ENCODE measurements around the gene ARID3B. TPM values are rescaled to one million over a fixed set of nuclear protein-coding genes. Genes with fewer than 3 reads are reported as not detected.

The ARID3B gene
- total and polyA plus RNA-seq, 3 experiments from 2014 or later: 13.0 to 31.1 (median 30.1) TPM

DNA sequence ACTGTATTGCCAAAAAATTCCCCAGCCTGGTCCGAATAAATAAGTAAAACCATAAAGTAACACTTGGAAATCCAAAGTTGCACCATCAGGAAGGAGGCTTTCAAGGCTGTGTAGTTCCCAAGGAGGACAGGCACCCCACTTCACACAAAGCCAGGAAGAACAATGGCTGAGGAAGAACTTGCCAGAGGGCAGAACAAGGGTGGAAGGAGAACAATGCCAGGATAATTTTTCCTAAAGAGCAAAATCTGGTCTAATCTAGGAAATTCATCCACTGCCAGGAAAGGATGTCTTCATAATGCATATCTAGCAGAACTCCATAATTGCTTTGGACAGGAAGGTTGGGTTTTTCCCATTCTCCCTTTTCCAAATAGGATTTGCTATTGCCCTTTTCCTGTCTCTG is 15.7 kb upstream of the ARID3B start:
- H3K36me3 Mint-ChIP-seq: peaks cover 0 to 2% (median 0%) of the 10 kb centered on the region in 3 donors
- Histone ChIP-seq H3K4me1 (ENCODE audit: insufficient read depth, low read length) (no peaks in the 10 kb centered on the region), H3K4me3 (ENCODE audit: low read length) (no peak overlapping the region), H3K9me3 (ENCODE audit: low read length) (no peaks in the 10 kb centered on the region), H3K27me3 (ENCODE audit: insufficient read depth, low read length, poor library complexity, severe bottlenecking) (no peaks in the 10 kb centered on the region), H3K27ac (ENCODE audit: low read depth, low read length) (no peak overlapping the region), H3K36me3 (ENCODE audit: insufficient read depth, low read length) (no peaks in the 10 kb centered on the region)
- no peaks in the 10 kb centered on the region for H3K9me3 Mint-ChIP-seq
- no peak for DNase-seq
- H3K27ac Mint-ChIP-seq: no peak overlapping the region
- ChIA-PET CTCF (no interaction called here), POLR2A (no interaction called here)
- no peak overlapping the region for H3K4me3 Mint-ChIP-seq
- no peaks in the 10 kb centered on the region for H3K27me3 Mint-ChIP-seq
- no peaks in the 10 kb centered on the region for H3K4me1 Mint-ChIP-seq

GRCh38 chr15:74525945-74526344 is 15.1 kb upstream of the ARID3B start:
- Mint-ChIP-seq H3K4me3 (no peak overlapping the region), H3K27ac (no peak overlapping the region), H3K27me3 (no peaks in the 10 kb centered on the region), H3K36me3 (peaks cover 0 to 2% (median 0%) of the 10 kb centered on the region in 3 donors), H3K4me1 (no peaks in the 10 kb centered on the region), H3K9me3 (no peaks in the 10 kb centered on the region)
- no peaks in the 10 kb centered on the region for H3K4me1 ChIP-seq (ENCODE audit: insufficient read depth, low read length)
- no peaks in the 10 kb centered on the region for H3K9me3 ChIP-seq (ENCODE audit: low read length)
- ChIA-PET POLR2A (no interaction called here), CTCF (no interaction called here)
- no peak overlapping the region for H3K27ac ChIP-seq (ENCODE audit: low read depth, low read length)
- DNase-seq: no peak
- no peaks in the 10 kb centered on the region for H3K27me3 ChIP-seq (ENCODE audit: insufficient read depth, low read length, poor library complexity, severe bottlenecking)
- no peaks in the 10 kb centered on the region for H3K36me3 ChIP-seq (ENCODE audit: insufficient read depth, low read length)
- no peak overlapping the region for H3K4me3 ChIP-seq (ENCODE audit: low read length)

DNA sequence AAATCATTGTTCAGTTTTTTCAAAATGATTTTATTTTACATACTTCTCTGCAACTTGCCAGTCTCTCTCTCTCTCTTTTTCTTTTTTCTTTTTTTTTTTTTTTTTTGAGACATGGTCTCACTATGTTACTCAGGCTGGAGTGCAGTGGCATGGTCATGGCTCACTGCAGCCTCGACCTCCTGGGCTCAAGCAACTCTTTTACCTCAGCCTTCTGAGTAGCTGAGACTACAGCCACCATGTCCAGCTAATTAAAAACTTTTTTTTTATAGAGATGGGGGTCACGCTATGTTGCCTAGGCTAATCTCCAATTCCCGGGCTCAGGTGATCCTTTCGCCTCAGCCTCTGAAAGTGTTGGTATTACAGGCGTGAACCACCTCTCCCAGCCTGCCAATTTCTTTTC is 12.1 kb upstream of the ARID3B start:
- no peak overlapping the region for H3K27ac ChIP-seq (ENCODE audit: low read depth, low read length)
- H3K4me1 Mint-ChIP-seq: no peaks in the 10 kb centered on the region
- ChIA-PET CTCF (no interaction called here), POLR2A (no interaction called here)
- no peaks in the 10 kb centered on the region for H3K36me3 Mint-ChIP-seq
- no peaks in the 10 kb centered on the region for H3K36me3 ChIP-seq (ENCODE audit: insufficient read depth, low read length)
- H3K4me1 ChIP-seq (ENCODE audit: insufficient read depth, low read length): no peaks in the 10 kb centered on the region
- DNase-seq: no peak
- H3K4me3 Mint-ChIP-seq: no peak overlapping the region
- H3K4me3 ChIP-seq (ENCODE audit: low read length): no peak overlapping the region
- H3K27ac Mint-ChIP-seq: no peak overlapping the region
- no peaks in the 10 kb centered on the region for H3K27me3 ChIP-seq (ENCODE audit: insufficient read depth, low read length, poor library complexity, severe bottlenecking)
- no peaks in the 10 kb centered on the region for H3K9me3 Mint-ChIP-seq
- H3K27me3 Mint-ChIP-seq: no peaks in the 10 kb centered on the region
- H3K9me3 ChIP-seq (ENCODE audit: low read length): no peaks in the 10 kb centered on the region

- Mint-ChIP-seq H3K9me3 (no peaks in the 10 kb centered on the region), H3K4me1 (no peaks in the 10 kb centered on the region), H3K27me3 (no peaks in the 10 kb centered on the region), H3K4me3 (no peak overlapping the region), H3K27ac (no peak overlapping the region), H3K36me3 (no peaks in the 10 kb centered on the region)
- no peak for DNase-seq
- POLR2A ChIA-PET: interaction anchor here (1.0 kb wide), 1 partner anchor 11 kb away, joined by 5 read pairs; the partner anchor contains the start of gene ARID3B
- H3K9me3 ChIP-seq (ENCODE audit: low read length): no peaks in the 10 kb centered on the region
- H3K4me3 ChIP-seq (ENCODE audit: low read length): no peak overlapping the region
- H3K4me1 ChIP-seq (ENCODE audit: insufficient read depth, low read length): no peaks in the 10 kb centered on the region
- no peak overlapping the region for H3K27ac ChIP-seq (ENCODE audit: low read depth, low read length)
- H3K27me3 ChIP-seq (ENCODE audit: insufficient read depth, low read length, poor library complexity, severe bottlenecking): no peaks in the 10 kb centered on the region
- CTCF ChIA-PET: no interaction called here
- no peaks in the 10 kb centered on the region for H3K36me3 ChIP-seq (ENCODE audit: insufficient read depth, low read length)
Measured at GRCh38 chr15:74529921-74530320, 11.1 kb upstream of the ARID3B start.

GRCh38 chr15:74530771-74531143 is 10.3 kb upstream of the ARID3B start:
- Histone ChIP-seq H3K27me3 (ENCODE audit: insufficient read depth, low read length, poor library complexity, severe bottlenecking) (no peaks in the 10 kb centered on the region), H3K27ac (ENCODE audit: low read depth, low read length) (no peak overlapping the region), H3K4me1 (ENCODE audit: insufficient read depth, low read length) (no peaks in the 10 kb centered on the region), H3K4me3 (ENCODE audit: low read length) (no peak overlapping the region), H3K9me3 (ENCODE audit: low read length) (no peaks in the 10 kb centered on the region), H3K36me3 (ENCODE audit: insufficient read depth, low read length) (no peaks in the 10 kb centered on the region)
- POLR2A ChIA-PET: interaction anchor here (1.0 kb wide), 1 partner anchor 11 kb away, joined by 5 read pairs; the partner anchor contains the start of gene ARID3B
- no peaks in the 10 kb centered on the region for H3K27me3 Mint-ChIP-seq
- H3K4me3 Mint-ChIP-seq: no peak overlapping the region
- no peak for DNase-seq
- H3K27ac Mint-ChIP-seq: no peak overlapping the region
- H3K36me3 Mint-ChIP-seq: no peaks in the 10 kb centered on the region
- CTCF ChIA-PET: interaction anchor here (1.1 kb wide), 1 partner anchor 10 kb away, joined by 3 read pairs; the partner anchor contains the start of gene ARID3B
- no peaks in the 10 kb centered on the region for H3K4me1 Mint-ChIP-seq
- H3K9me3 Mint-ChIP-seq: no peaks in the 10 kb centered on the region

- H3K27ac ChIP-seq (ENCODE audit: low read depth, low read length): no peak overlapping the region
- DNase-seq: no peak
- H3K36me3 ChIP-seq (ENCODE audit: insufficient read depth, low read length): no peaks in the 10 kb centered on the region
- H3K27me3 Mint-ChIP-seq: no peaks in the 10 kb centered on the region
- H3K27ac Mint-ChIP-seq: no peak overlapping the region
- H3K9me3 ChIP-seq (ENCODE audit: low read length): no peaks in the 10 kb centered on the region
- no peaks in the 10 kb centered on the region for H3K36me3 Mint-ChIP-seq
- H3K4me1 Mint-ChIP-seq: no peaks in the 10 kb centered on the region
- H3K4me3 Mint-ChIP-seq: no peak overlapping the region
- H3K4me1 ChIP-seq (ENCODE audit: insufficient read depth, low read length): no peaks in the 10 kb centered on the region
- no peaks in the 10 kb centered on the region for H3K27me3 ChIP-seq (ENCODE audit: insufficient read depth, low read length, poor library complexity, severe bottlenecking)
- POLR2A ChIA-PET: no interaction called here
- no peak overlapping the region for H3K4me3 ChIP-seq (ENCODE audit: low read length)
- CTCF ChIA-PET: interaction anchor here (0.8 to 1.1 kb wide), 2 partner anchors 10 to 72 kb away, joined by 3 read pairs; partner anchors contain the start of gene ARID3B
- H3K9me3 Mint-ChIP-seq: no peaks in the 10 kb centered on the region
Measured at GRCh38 chr15:74531144-74531811, 9.7 kb upstream of the ARID3B start.

DNA sequence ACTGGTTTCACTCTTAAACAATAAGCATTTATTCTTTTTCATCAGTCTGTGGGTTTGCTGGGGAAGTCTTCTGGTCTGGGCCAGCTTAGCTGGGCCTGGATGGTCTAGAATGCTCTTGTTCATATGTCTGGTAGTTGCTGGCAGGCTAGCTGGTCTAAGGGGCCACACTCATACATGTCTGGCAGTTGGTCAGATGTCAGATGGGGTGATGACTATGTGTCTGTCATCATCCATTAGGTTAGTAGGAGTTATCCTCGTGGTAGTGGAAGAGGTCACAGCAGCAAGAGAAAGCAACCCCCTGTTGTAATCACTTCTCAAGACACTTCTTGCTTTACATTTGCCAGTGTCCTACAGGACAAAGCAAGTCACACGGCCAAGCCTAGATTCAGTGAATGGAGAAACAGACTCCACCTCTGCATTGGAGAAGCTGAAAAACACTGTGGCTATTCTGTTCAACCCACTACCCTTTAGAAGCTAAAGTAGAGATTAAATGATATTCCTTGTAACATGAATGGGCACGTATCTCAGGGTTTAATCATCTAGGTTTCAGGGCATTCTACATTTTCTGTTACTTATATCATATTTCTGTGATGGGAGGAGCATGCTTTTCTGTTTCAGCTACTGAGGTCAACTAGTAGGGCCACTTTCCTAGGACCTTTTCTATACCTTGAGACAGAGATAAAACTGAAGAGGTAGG is 5.5 kb upstream of the ARID3B start:
- Mint-ChIP-seq H3K27ac (peak overlapping the region in 3 of 8 donors; percentile 9 to 59 (median 48)), H3K4me1 (peaks cover 12% of the 10 kb centered on the region in 3 donors), H3K9me3 (no peaks in the 10 kb centered on the region), H3K27me3 (no peaks in the 10 kb centered on the region), H3K36me3 (peaks cover 0 to 3% (median 1%) of the 10 kb centered on the region in 3 donors), H3K4me3 (peak overlapping the region in 1 of 7 donors; percentile 62)
- Histone ChIP-seq H3K4me3 (ENCODE audit: low read length) (no peak overlapping the region), H3K27ac (ENCODE audit: low read depth, low read length) (no peak overlapping the region), H3K4me1 (ENCODE audit: insufficient read depth, low read length) (peaks cover 7% of the 10 kb centered on the region), H3K36me3 (ENCODE audit: insufficient read depth, low read length) (no peaks in the 10 kb centered on the region), H3K9me3 (ENCODE audit: low read length) (no peaks in the 10 kb centered on the region), H3K27me3 (ENCODE audit: insufficient read depth, low read length, poor library complexity, severe bottlenecking) (no peaks in the 10 kb centered on the region)
- ChIA-PET POLR2A (no interaction called here), CTCF (no interaction called here)
- DNase-seq: no peak

DNA sequence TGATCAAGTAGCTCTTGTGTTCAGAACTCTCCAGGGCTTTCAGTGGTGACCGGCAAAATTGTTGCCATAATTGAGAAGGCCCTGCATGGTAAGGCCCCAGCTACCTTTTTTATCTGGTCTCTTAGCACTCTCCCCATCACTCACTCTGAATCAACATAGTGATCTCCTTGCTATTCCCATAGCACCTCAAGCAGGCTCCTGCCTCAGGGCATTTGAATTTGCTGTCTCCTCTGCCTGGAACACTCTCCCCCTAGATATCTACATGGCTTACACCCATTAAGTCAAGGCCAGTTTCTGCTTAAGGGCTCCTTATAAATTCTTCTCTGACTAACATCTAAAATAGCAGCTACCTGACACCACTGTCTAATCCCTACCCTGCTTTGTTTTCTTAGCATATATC is 3.3 kb upstream of the ARID3B start:
- CTCF ChIA-PET: no interaction called here
- H3K27ac Mint-ChIP-seq: peak overlapping the region in 2 of 8 donors; percentile 4 to 37

More for the DNA sequence above, 3.3 kb upstream of the ARID3B start:
- H3K27me3 ChIP-seq (ENCODE audit: insufficient read depth, low read length, poor library complexity, severe bottlenecking): no peaks in the 10 kb centered on the region
- no peak for DNase-seq
- no peak overlapping the region for H3K4me3 ChIP-seq (ENCODE audit: low read length)
- Mint-ChIP-seq H3K4me3 (peak overlapping the region in 1 of 7 donors; percentile 78), H3K4me1 (peaks cover 26 to 28% (median 28%) of the 10 kb centered on the region in 3 donors), H3K9me3 (no peaks in the 10 kb centered on the region), H3K36me3 (peaks cover 0 to 12% (median 3%) of the 10 kb centered on the region in 3 donors), H3K27me3 (no peaks in the 10 kb centered on the region)
- H3K36me3 ChIP-seq (ENCODE audit: insufficient read depth, low read length): no peaks in the 10 kb centered on the region
- H3K4me1 ChIP-seq (ENCODE audit: insufficient read depth, low read length): peaks cover 18% of the 10 kb centered on the region
- H3K9me3 ChIP-seq (ENCODE audit: low read length): no peaks in the 10 kb centered on the region
- no peak overlapping the region for H3K27ac ChIP-seq (ENCODE audit: low read depth, low read length)
- POLR2A ChIA-PET: no interaction called here

All from CD8-positive, alpha-beta memory T cell (primary cell).